H9 (cell line): ENCODE measurements around the gene BICDL2. TPM values are rescaled to one million over a fixed set of nuclear protein-coding genes. Genes with fewer than 3 reads are reported as not detected.
"Not testable (repeated sequence)": the region's sequence is repeated elsewhere in the genome, so short reads cannot be mapped to it uniquely, and the experiment has no call there.

Source experiments
- DNase-seq: peaks from one replicate; pipeline ENCODE4 v3.0.0-alpha.2; 2017
- H2AFZ ChIP-seq: one replicate; pipeline ENCODE4 v1.6.1; 2013; ENCODE audit warnings: mild to moderate bottlenecking, low read length, control low read depth, moderate library complexity
- H2AK5ac ChIP-seq: 2 replicates; pipeline ENCODE4 v1.6.1; 2013; ENCODE audit warnings: low read length, control low read depth, mixed read lengths; ENCODE audit not compliant: insufficient read length
- H2BK120ac ChIP-seq: one replicate; pipeline ENCODE4 v1.6.1; 2013; ENCODE audit warnings: low read depth, mild to moderate bottlenecking, low read length, control low read depth, inconsistent platforms; ENCODE audit not compliant: poor library complexity, severe bottlenecking
- H2BK12ac ChIP-seq: 2 replicates; pipeline ENCODE4 v1.6.1; 2013; ENCODE audit warnings: low read length, control low read depth, mixed read lengths, low read depth; ENCODE audit not compliant: insufficient read length
- H2BK15ac ChIP-seq: 2 replicates; pipeline ENCODE4 v1.6.1; 2013; ENCODE audit warnings: low read depth, low read length, control low read depth
- H2BK20ac ChIP-seq: one replicate; pipeline ENCODE4 v1.6.1; 2013; ENCODE audit warnings: low read depth, mild to moderate bottlenecking, low read length, control low read depth, inconsistent platforms; ENCODE audit not compliant: poor library complexity, severe bottlenecking
- H2BK5ac ChIP-seq: 2 replicates; pipeline ENCODE4 v1.6.1; 2013; ENCODE audit warnings: low read length, control low read depth, mixed read lengths; ENCODE audit not compliant: insufficient read length
- H3K14ac ChIP-seq: 2 replicates; pipeline ENCODE4 v1.6.1; 2013; ENCODE audit warnings: low read length, control low read depth; ENCODE audit not compliant: insufficient read depth
- H3K18ac ChIP-seq: 2 replicates; pipeline ENCODE4 v1.6.1; 2013; ENCODE audit warnings: low read depth, mild to moderate bottlenecking, mixed read lengths, low read length, control low read depth; ENCODE audit not compliant: insufficient read length
- H3K23ac ChIP-seq: 2 replicates; pipeline ENCODE4 v1.6.1; 2013; ENCODE audit warnings: low read length, control low read depth, mixed read lengths, low read depth; ENCODE audit not compliant: insufficient read length
- H3K23me2 ChIP-seq: 2 replicates; pipeline ENCODE4 v1.6.1; 2013; ENCODE audit warnings: low read depth, mild to moderate bottlenecking, mixed read lengths, low read length, control low read depth; ENCODE audit not compliant: insufficient read length, poor library complexity, severe bottlenecking
- H3K27ac ChIP-seq: 2 replicates; pipeline ENCODE4 v1.5.1; 2013; ENCODE audit warnings: low read length, control low read depth, mixed read lengths, low read depth; ENCODE audit not compliant: insufficient read length
- H3K27me3 ChIP-seq: 2 replicates; pipeline ENCODE4 v1.6.1; 2013; ENCODE audit warnings: low read length, control low read depth, inconsistent platforms; ENCODE audit not compliant: insufficient read depth
- H3K4ac ChIP-seq: 2 replicates; pipeline ENCODE4 v1.6.1; 2013; ENCODE audit warnings: low read depth, mild to moderate bottlenecking, control low read depth, inconsistent platforms, low read length, moderate library complexity
- H3K4me1 ChIP-seq: 2 replicates; pipeline ENCODE4 v1.6.1; 2013; ENCODE audit warnings: low read length, control low read depth, inconsistent platforms; ENCODE audit not compliant: insufficient read depth
- H3K4me2 ChIP-seq: 2 replicates; pipeline ENCODE4 v1.6.1; 2013; ENCODE audit warnings: low read length, control low read depth, mixed read lengths; ENCODE audit not compliant: insufficient read length, insufficient read depth
- H3K56ac ChIP-seq: 2 replicates; pipeline ENCODE4 v1.6.1; 2013; ENCODE audit warnings: low read depth, mild to moderate bottlenecking, mixed read lengths, low read length, control low read depth; ENCODE audit not compliant: insufficient read length
- H3K79me1 ChIP-seq: 2 replicates; pipeline ENCODE4 v1.6.1; 2013; ENCODE audit warnings: low read depth, mild to moderate bottlenecking, moderate library complexity, low read length, control low read depth, inconsistent platforms; ENCODE audit not compliant: insufficient read depth, poor library complexity, severe bottlenecking
- H3K79me2 ChIP-seq: 2 replicates; pipeline ENCODE4 v1.6.1; 2013; ENCODE audit warnings: low read length, control low read depth, inconsistent platforms; ENCODE audit not compliant: insufficient read depth
- H3K9ac ChIP-seq: 2 replicates; pipeline ENCODE4 v1.6.1; 2013; ENCODE audit warnings: low read length, control low read depth, mixed read lengths; ENCODE audit not compliant: insufficient read length; ENCODE audit errors: extremely low read depth
- H3K9me3 ChIP-seq: one replicate; pipeline ENCODE4 v1.6.1; 2013; ENCODE audit warnings: low read depth, low read length, inconsistent platforms; ENCODE audit not compliant: control insufficient read depth
- H3T11ph ChIP-seq: one replicate; pipeline ENCODE4 v1.6.1; 2013; ENCODE audit warnings: mild to moderate bottlenecking, low read length, control low read depth, inconsistent platforms
- H4K20me1 ChIP-seq: one replicate; pipeline ENCODE4 v1.6.1; 2013; ENCODE audit not compliant: control insufficient read depth, insufficient read length, insufficient read depth
- H4K5ac ChIP-seq: 2 replicates; pipeline ENCODE4 v1.6.1; 2013; ENCODE audit warnings: low read depth, mild to moderate bottlenecking, mixed read lengths, low read length, control low read depth; ENCODE audit not compliant: insufficient read length
- H4K8ac ChIP-seq: replicated peaks from 2 replicates; pipeline ENCODE4 v1.6.1; 2013; ENCODE audit warnings: low read length, control low read depth, mixed read lengths, low read depth; ENCODE audit not compliant: insufficient read length
- H4K91ac ChIP-seq: 2 replicates; pipeline ENCODE4 v1.6.1; 2013; ENCODE audit warnings: low read depth, mild to moderate bottlenecking, moderate library complexity, mixed read lengths, low read length, control low read depth; ENCODE audit not compliant: insufficient read length
- H3K27ac Mint-ChIP-seq, 3 experiments: 2 replicates in 2 of 3; 3 replicates in 1 of 3; pipeline ENCODE4 v1.8.0; 2020 to 2021; ENCODE audit warnings: mixed read lengths in 3 of 3, mild to moderate bottlenecking in 1 of 3, moderate library complexity in 1 of 3
- H3K27me3 Mint-ChIP-seq: 2 replicates; pipeline ENCODE4 v1.8.0; 2021; ENCODE audit warnings: low read depth, mild to moderate bottlenecking, moderate library complexity, mixed read lengths
- H3K36me3 Mint-ChIP-seq, 3 experiments: 2 replicates in 2 of 3; 3 replicates in 1 of 3; pipeline ENCODE4 v1.8.0; 2020 to 2021; ENCODE audit warnings: low read depth in 3 of 3, mixed read lengths in 3 of 3; ENCODE audit not compliant: insufficient read depth in 1 of 3
- H3K4me1 Mint-ChIP-seq, 2 experiments: 2 replicates each; pipeline ENCODE4 v1.8.0; 2020; ENCODE audit warnings: mixed read lengths in 2 of 2
- H3K4me3 Mint-ChIP-seq, 2 experiments: 2 replicates in 1 of 2; 3 replicates in 1 of 2; pipeline ENCODE4 v1.8.0; 2020 to 2021; ENCODE audit warnings: mild to moderate bottlenecking in 2 of 2, mixed read lengths in 2 of 2, moderate library complexity in 1 of 2
- H3K9me3 Mint-ChIP-seq, 2 experiments: 2 replicates in 1 of 2; 3 replicates in 1 of 2; pipeline ENCODE4 v1.8.0; 2020; ENCODE audit warnings: mild to moderate bottlenecking in 2 of 2, mixed read lengths in 2 of 2, moderate library complexity in 1 of 2
- WGBS: extraction: QIAGEN DNeasy Blood & Tissue Kit; methylation state at CpG from one replicate; pipeline ENCODE4 v1.1.7; 2013; ENCODE audit warnings: missing lambda C conversion rate, low lambda C conversion rate, mixed read lengths; ENCODE audit not compliant: insufficient read length; ENCODE audit errors: extremely low coverage; 5-methylcytosine and 5-hydroxymethylcytosine counted together
- total RNA-seq: library from RNA; stranded (reverse); gene quantifications from 2 replicates; pipeline ENCODE4 v1.2.1, GENCODE V29; 2021
- TF ChIP-seq, protein P1 (sequence below): fragments of 200-600 bp; sonication (generic); conservative IDR thresholded peaks from 3 replicates; pipeline ENCODE4 v1.8.0; 2021; ENCODE audit warnings: antibody characterized with exemption, mild to moderate bottlenecking

BICDL2 gene
- total RNA-seq, 1 experiment from 2014 or later: 13.5 TPM

DNA sequence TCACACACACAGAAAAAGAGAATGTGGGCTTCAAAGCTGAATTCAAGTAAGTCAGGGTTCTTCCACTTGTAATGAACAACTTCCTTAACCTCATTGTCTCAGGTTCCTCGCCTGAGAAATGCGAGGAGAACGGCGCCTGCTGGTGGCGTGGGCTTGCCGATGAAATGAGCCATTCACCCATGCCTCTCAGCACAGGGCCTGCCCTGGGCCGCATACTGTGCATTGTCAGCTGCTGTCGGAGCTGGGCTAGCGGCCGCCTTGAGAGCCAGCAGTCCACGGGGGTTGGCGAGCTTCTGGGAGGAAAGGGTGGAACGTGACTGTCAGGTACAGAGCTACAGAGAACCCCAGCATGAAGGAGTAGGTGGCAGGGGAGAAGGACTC is 16.6 kb upstream of the BICDL2 start:
- H3K56ac ChIP-seq, H3K4me1 ChIP-seq, H3K18ac ChIP-seq, H3K9ac ChIP-seq, H3K79me2 ChIP-seq, H4K8ac ChIP-seq, DNase-seq, H4K20me1 ChIP-seq, H2BK12ac ChIP-seq, H2AFZ ChIP-seq, H2BK120ac ChIP-seq, H2BK20ac ChIP-seq, H3K27me3 ChIP-seq, H3K9me3 Mint-ChIP-seq, H4K5ac ChIP-seq, H3K27ac Mint-ChIP-seq, H3K4me2 ChIP-seq, H3K9me3 ChIP-seq, H2BK15ac ChIP-seq, H3K79me1 ChIP-seq, H2AK5ac ChIP-seq, H3K14ac ChIP-seq, H3K27ac ChIP-seq, H3T11ph ChIP-seq, H3K4ac ChIP-seq, H3K23ac ChIP-seq, H2BK5ac ChIP-seq, H3K23me2 ChIP-seq, H4K91ac ChIP-seq, H3K4me3 Mint-ChIP-seq: not testable (repeated sequence)
- Mint-ChIP-seq H3K36me3 (peaks cover 21 to 47% (median 26%) of the 10 kb centered on the region in 3 experiments), H3K27me3 (peaks cover 54% of the 10 kb centered on the region), H3K4me1 (peaks cover 14 to 32% of the 10 kb centered on the region in 2 experiments)
- TF ChIP-seq, protein P1, sequence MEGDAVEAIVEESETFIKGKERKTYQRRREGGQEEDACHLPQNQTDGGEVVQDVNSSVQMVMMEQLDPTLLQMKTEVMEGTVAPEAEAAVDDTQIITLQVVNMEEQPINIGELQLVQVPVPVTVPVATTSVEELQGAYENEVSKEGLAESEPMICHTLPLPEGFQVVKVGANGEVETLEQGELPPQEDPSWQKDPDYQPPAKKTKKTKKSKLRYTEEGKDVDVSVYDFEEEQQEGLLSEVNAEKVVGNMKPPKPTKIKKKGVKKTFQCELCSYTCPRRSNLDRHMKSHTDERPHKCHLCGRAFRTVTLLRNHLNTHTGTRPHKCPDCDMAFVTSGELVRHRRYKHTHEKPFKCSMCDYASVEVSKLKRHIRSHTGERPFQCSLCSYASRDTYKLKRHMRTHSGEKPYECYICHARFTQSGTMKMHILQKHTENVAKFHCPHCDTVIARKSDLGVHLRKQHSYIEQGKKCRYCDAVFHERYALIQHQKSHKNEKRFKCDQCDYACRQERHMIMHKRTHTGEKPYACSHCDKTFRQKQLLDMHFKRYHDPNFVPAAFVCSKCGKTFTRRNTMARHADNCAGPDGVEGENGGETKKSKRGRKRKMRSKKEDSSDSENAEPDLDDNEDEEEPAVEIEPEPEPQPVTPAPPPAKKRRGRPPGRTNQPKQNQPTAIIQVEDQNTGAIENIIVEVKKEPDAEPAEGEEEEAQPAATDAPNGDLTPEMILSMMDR: peak; percentile 33; the same call in 2 of the 3 replicates
- no CpG with 5 or more reads among the region's 13 CpGs for WGBS

DNA sequence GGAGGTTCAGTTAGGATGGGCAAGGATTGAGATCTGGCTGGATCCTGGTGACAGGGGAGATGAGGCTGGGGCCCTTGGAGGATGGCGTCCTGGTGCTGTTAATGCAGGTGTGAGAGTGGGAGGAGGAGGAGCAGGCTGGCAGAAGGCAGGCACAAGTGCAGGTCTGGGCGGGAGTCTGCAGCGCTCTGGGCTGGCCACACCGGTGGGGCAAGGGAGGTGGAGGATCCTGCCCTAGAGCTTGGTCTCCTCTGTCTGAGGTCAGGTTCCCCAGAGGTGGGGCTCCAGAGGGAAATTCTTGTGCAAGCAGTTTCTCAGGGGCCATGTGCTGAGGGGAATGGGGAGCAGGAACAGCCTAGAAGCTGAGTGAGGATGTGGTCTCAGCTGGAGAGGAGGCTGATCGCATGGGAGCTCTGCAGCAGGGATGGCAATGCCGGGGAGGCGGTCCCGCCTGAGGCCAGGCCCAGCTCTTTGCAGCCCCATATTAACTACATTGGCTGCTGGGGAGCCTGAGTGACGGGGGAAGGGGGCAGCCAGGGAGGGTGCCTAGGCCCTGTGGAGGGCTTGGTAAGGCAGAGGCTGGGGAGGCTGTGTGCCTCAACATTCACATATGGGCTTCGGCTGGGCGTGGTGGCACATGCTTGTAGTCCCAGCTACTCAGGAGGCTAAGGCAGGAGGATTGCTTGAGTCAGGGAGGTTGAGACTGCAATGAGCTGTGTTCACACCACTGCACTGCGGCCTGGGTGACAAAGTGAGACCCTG is 16.0 kb upstream of the BICDL2 start:
- H3T11ph ChIP-seq, H3K14ac ChIP-seq, H4K8ac ChIP-seq, H3K56ac ChIP-seq, H2BK20ac ChIP-seq, DNase-seq, H3K9me3 ChIP-seq, H3K79me2 ChIP-seq, H2BK120ac ChIP-seq, H4K91ac ChIP-seq, H3K27me3 ChIP-seq, H2BK12ac ChIP-seq, H2AFZ ChIP-seq, H3K27ac Mint-ChIP-seq, H3K4me3 Mint-ChIP-seq, H3K23ac ChIP-seq, H3K79me1 ChIP-seq, H3K4me2 ChIP-seq, H2BK5ac ChIP-seq, H3K18ac ChIP-seq, H4K20me1 ChIP-seq, H3K4me1 ChIP-seq, H3K9me3 Mint-ChIP-seq, H2BK15ac ChIP-seq, H4K5ac ChIP-seq, H3K23me2 ChIP-seq, H3K27ac ChIP-seq, H2AK5ac ChIP-seq, H3K9ac ChIP-seq, H3K4ac ChIP-seq: not testable (repeated sequence)
- no CpG with 5 or more reads among the region's 12 CpGs for WGBS
- peaks cover 14 to 32% of the 10 kb centered on the region in 2 experiments for H3K4me1 Mint-ChIP-seq
- H3K36me3 Mint-ChIP-seq: peaks cover 23 to 50% (median 28%) of the 10 kb centered on the region in 3 experiments
- H3K27me3 Mint-ChIP-seq: peaks cover 60% of the 10 kb centered on the region
